Uterine smooth muscle cell (primary cell): Measurements from ENCODE around the gene ZNF831. TPM values are rescaled to one million over a fixed set of nuclear protein-coding genes. Genes with fewer than 3 reads are reported as not detected.

Experiments
- total RNA-seq: library from RNA; depleted of rRNA; stranded (reverse); fragments of >200 nt; gene quantifications from 2 replicates; pipeline ENCODE4 v1.2.3, GENCODE V29; 2014

Gene ZNF831
- total RNA-seq = not detected in 2 replicates

DNA sequence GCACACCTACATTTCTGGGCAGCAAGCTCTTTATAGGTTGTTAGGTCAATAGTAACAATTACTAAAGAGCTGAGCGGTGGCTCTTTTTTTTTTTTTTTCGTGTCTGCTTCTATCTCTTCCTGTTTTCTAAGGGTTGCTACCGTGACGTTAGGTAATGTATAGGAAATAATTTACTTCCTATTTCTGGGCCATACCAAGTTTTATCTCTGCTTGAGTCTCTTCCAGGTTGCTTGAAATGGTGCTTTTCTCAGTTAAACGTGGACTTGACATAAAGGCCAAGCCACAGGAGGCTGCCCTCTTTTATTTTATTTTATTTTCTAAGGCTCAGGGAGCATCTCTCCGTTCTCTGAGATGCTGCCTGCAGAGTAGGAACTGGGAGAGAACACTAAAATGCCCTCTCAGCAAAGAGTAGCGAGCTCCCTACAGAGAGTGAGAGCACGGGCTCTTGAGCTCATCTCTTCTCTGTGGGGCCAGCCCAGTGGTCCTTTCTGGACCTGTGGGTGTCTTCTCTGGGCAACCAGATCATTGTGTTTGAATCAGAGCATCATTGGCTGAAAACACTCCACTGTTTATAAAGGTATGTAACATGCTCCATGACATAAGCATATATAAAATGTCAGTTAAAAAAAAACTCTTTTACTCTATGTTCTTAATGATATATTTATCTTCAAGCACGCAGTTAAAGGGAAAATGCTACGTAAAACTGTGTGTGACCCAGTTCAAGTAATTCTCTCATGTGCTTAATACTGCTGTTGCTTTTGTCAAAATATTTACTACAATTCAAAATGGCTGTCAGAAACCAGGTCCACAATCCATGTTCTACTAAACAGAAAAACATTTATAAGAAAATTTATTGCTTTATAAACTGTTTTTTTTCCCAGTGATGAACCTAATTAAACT is at the start of gene ZNF831:
TSS of gene ZNF831 (plus strand) at position 191 of the 900 bp plus-strand sequence. CDS start 27,199 bp downstream, outside the sequence.

GRCh38 chr20:59300333-59301081 is 136.9 kb downstream of the ZNF831 start, which contains the start of gene EDN3:
EDN3 (plus strand) TSS chr20:59300611; CDS start chr20:59300813, 202 bp downstream.

Other genes starting within 250 kb of the ZNF831 start
- gene NELFCD, start 182.6 kb upstream of the ZNF831 start, total RNA-seq = 49.1 and 72.0 TPM in 2 replicates
- gene CTSZ, start 156.6 kb upstream of the ZNF831 start, total RNA-seq = 116 and 141 TPM in 2 replicates
- gene TUBB1, start 144.4 kb upstream of the ZNF831 start, total RNA-seq = not detected in 2 replicates
- gene ATP5F1E, start 131.5 kb upstream of the ZNF831 start, total RNA-seq = 14.7 and 24.0 TPM in 2 replicates
- gene PRELID3B, start 121.0 kb upstream of the ZNF831 start, total RNA-seq = 99.4 and 108 TPM in 2 replicates
- gene EDN3, start 136.8 kb downstream of the ZNF831 start, total RNA-seq = not detected in 2 replicates